H7 (cell line): Measurements from ENCODE around the gene NFAM1. TPM values are rescaled to one million over a fixed set of nuclear protein-coding genes. Genes with fewer than 3 reads are reported as not detected.

ENCODE experiments used
- DNase-seq: peaks from one replicate; pipeline ENCODE4 v3.0.0; 2012
- H3K27me3 ChIP-seq: 2 replicates; pipeline ENCODE4 v1.6.0; 2011; ENCODE audit warnings: mild to moderate bottlenecking, low read length; ENCODE audit not compliant: control insufficient read depth, insufficient read depth
- H3K36me3 ChIP-seq: replicated peaks from 2 replicates; pipeline ENCODE4 v1.5.1; 2011; ENCODE audit warnings: low read length; ENCODE audit not compliant: control insufficient read depth, insufficient read depth
- H3K4me3 ChIP-seq: 2 replicates; pipeline ENCODE4 v1.5.1; 2011; ENCODE audit warnings: low read depth, mild to moderate bottlenecking, control low read depth, low read length, moderate library complexity; ENCODE audit not compliant: insufficient read depth
- total RNA-seq: library from RNA; depleted of rRNA; stranded (reverse); fragments of >200 nt; shearing (Covaris generic); gene quantifications from 2 replicates; pipeline ENCODE4 v1.2.3, GENCODE V29; 2014; rRNA removed

Gene NFAM1
- total RNA-seq, 1 experiment from 2014 or later: 0.69 TPM

GRCh38 chr22:42338479-42338878 is 93.7 kb downstream of the NFAM1 start:
- no peaks in the 10 kb centered on the region; the same call in 1 of the 2 replicates for H3K36me3 ChIP-seq
- no peak for DNase-seq
- H3K27me3 ChIP-seq: peaks cover 3% of the 10 kb centered on the region; the same call in 1 of the 2 replicates
- H3K4me3 ChIP-seq: no peak overlapping the region

GRCh38 chr22:42337356-42337755 is 94.8 kb downstream of the NFAM1 start:
- DNase-seq: no peak
- Histone ChIP-seq H3K36me3 (no peaks in the 10 kb centered on the region; the same call in 1 of the 2 replicates), H3K27me3 (peaks cover 3% of the 10 kb centered on the region; the same call in 1 of the 2 replicates), H3K4me3 (no peak overlapping the region)

GRCh38 chr22:42336527-42337227 is 95.5 kb downstream of the NFAM1 start:
- Histone ChIP-seq H3K27me3 (peaks cover 3% of the 10 kb centered on the region; the same call in 1 of the 2 replicates), H3K36me3 (no peaks in the 10 kb centered on the region; the same call in 1 of the 2 replicates), H3K4me3 (no peak overlapping the region)
- no peak for DNase-seq

GRCh38 chr22:42335839-42336378 is 96.3 kb downstream of the NFAM1 start:
- no peak overlapping the region for H3K4me3 ChIP-seq
- no peaks in the 10 kb centered on the region; the same call in 1 of the 2 replicates for H3K36me3 ChIP-seq
- peaks cover 3% of the 10 kb centered on the region; the same call in 1 of the 2 replicates for H3K27me3 ChIP-seq
- no peak for DNase-seq

GRCh38 chr22:42334875-42335512 is 97.2 kb downstream of the NFAM1 start:
- Histone ChIP-seq H3K36me3 (no peaks in the 10 kb centered on the region), H3K27me3 (peaks cover under 1% of the 10 kb centered on the region; the same call in 1 of the 2 replicates), H3K4me3 (no peak overlapping the region)
- DNase-seq: no peak

- Histone ChIP-seq H3K4me3 (no peak overlapping the region), H3K27me3 (no peaks in the 10 kb centered on the region), H3K36me3 (no peaks in the 10 kb centered on the region)
- DNase-seq: no peak
Observed at GRCh38 chr22:42333544-42333943, 98.7 kb downstream of the NFAM1 start.

- H3K36me3 ChIP-seq: no peaks in the 10 kb centered on the region
- DNase-seq: no peak
- H3K4me3 ChIP-seq: no peak overlapping the region
- H3K27me3 ChIP-seq: no peaks in the 10 kb centered on the region
Observed at GRCh38 chr22:42332089-42332488, 100.1 kb downstream of the NFAM1 start.

GRCh38 chr22:42331014-42331413 is 101.2 kb downstream of the NFAM1 start:
- H3K4me3 ChIP-seq: no peak overlapping the region
- no peaks in the 10 kb centered on the region for H3K36me3 ChIP-seq
- no peak for DNase-seq
- H3K27me3 ChIP-seq: no peaks in the 10 kb centered on the region

Other genes starting within 250 kb of the NFAM1 start
- 39.8 and 56.4 TPM in 2 replicates for gene TCF20, start 161.8 kb downstream of the NFAM1 start, total RNA-seq
- gene RRP7A, start 87.4 kb upstream of the NFAM1 start, total RNA-seq: 33.1 and 39.3 TPM in 2 replicates
- 2.6 and 7.5 TPM in 2 replicates for gene SERHL2, start 121.6 kb upstream of the NFAM1 start, total RNA-seq
- gene POLDIP3, start 182.5 kb upstream of the NFAM1 start, total RNA-seq: 43.2 and 47.9 TPM in 2 replicates
- 0.42 TPM in 1 of 2 replicates, not detected in the other for gene ATP5MGL, start 208.2 kb upstream of the NFAM1 start, total RNA-seq
- gene CYB5R3, start 217.0 kb upstream of the NFAM1 start, total RNA-seq: 75.6 and 86.8 TPM in 2 replicates